ENCODE results near the gene AP2B1. TPM values are rescaled to one million over a fixed set of nuclear protein-coding genes. Genes with fewer than 3 reads are reported as not detected.

AP2B1 gene
- total RNA-seq, result 134 and 142 TPM in 2 replicates

DNA sequence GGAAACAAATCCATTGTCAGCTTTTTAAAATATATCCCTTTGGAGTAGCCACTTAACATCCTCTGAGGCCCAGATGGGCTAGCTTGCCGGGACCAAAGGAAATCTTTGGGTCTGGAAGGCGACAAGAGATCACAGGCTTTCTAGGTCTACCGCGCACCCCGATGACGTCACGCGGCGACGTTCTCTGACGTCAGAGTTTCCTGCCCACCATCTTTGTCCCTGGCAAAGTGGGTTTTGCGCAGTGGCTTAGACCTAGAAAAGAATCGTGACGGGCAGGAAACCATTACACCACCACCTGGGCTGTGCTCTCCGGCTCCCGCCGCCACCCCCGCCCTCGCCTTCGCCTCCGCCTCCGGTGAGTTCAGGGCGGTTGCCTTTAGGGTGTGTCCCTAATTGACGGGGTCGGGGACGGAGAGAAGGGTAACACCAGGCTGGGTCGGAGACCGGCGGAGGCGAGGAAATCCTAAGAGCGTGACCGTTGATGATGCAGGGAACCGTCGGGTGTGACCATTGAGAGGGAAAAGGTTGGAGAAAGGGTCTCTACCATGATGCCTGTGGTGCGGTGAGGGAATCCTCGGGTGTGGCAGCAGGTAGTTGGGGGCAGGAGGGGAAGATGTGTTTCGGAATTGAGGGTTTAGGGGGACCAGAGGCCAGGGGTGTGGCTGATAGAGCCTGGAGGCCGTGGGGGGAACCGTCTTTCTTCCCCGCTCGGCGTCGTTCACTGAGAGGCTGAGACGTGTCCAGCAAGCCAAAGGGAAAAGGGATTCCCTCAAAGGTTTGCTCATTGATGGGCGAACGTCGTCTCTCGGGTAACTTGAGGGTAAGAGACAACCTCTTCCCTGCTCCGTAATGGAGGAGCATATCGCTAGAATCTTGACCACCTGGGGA, at the start of gene AP2B1:
TSS of gene AP2B1 (plus strand) at position 249 of the 888 bp plus-strand sequence. CDS start 6,709 bp downstream, outside the sequence.
- H3K4me3 ChIP-seq (ENCODE audit: low read depth, low read length), result peak within 1 kb of the TSS; percentile 100
- TF ChIP-seq CTCF (conservative IDR thresholded peaks at IDR 0.05; ENCODE audit: low read depth, low read length), result no peak
- peak; percentile 64 for DNase-seq (ENCODE audit: low read depth)

DNA sequence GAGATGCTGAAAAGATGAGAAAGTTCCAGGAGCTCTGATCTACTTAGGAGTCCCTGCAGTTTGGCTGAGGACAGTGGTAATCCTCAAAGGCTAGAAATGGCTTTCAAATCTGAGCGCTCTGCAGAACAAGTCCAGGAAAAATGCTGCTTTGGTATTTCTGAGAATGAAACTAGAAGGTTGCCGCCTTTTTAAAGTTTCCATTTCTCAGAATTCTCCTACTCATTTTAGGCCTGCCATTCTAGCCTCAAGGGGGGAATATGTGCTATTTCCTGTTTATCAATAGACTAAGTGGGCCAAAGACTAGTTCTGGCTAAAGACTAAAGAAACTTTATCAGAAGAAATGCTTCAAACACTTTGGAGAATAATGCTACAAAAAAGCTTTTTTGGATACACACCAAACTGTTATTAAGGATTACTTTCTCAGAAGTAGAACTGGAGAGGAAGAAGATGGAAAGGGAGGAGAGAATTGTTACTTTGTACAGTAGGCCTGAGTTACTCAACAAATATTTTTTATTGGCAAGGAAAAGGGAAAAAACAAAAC, 49.5 kb upstream of the AP2B1 start, which contains the start of gene SLFN12L:
TSS of gene SLFN12L (minus strand) at position 78 of the 541 bp plus-strand sequence. CDS start 15,314 bp downstream, outside the sequence.
- no peak for DNase-seq (ENCODE audit: low read depth)
- H3K4me3 ChIP-seq (ENCODE audit: low read depth, low read length), result no peak within 1 kb of the TSS
- TF ChIP-seq CTCF (conservative IDR thresholded peaks at IDR 0.05; ENCODE audit: low read depth, low read length), result no peak

DNA sequence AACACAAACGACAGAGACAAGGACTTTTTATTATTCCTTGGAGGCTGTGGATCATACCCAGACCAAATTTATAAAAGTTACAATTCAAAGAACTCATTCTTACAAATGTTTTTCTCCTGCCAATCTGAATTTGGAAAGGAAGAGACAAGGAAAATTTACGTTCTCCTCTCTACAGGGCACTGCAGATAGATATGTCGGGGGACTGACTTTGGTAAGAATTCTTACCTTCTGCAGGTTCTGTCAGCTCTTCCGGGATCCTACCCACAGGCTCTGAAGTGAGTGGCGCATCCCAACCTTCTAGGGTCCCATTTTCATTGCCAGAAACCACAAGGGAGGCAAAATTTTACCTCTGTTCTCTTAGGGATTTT, 47.5 kb upstream of the AP2B1 start:
- DNase-seq (ENCODE audit: low read depth), result no peak
- no peak for TF ChIP-seq CTCF (conservative IDR thresholded peaks at IDR 0.05; ENCODE audit: low read depth, low read length)
- no peak overlapping the region for H3K4me3 ChIP-seq (ENCODE audit: low read depth, low read length)

- TF ChIP-seq CTCF (conservative IDR thresholded peaks at IDR 0.05; ENCODE audit: low read depth, low read length), result no peak
- no peak overlapping the region for H3K4me3 ChIP-seq (ENCODE audit: low read depth, low read length)
- DNase-seq (ENCODE audit: low read depth), result no peak
Observed at GRCh38 chr17:35540589-35541404, 46.3 kb upstream of the AP2B1 start.

DNA sequence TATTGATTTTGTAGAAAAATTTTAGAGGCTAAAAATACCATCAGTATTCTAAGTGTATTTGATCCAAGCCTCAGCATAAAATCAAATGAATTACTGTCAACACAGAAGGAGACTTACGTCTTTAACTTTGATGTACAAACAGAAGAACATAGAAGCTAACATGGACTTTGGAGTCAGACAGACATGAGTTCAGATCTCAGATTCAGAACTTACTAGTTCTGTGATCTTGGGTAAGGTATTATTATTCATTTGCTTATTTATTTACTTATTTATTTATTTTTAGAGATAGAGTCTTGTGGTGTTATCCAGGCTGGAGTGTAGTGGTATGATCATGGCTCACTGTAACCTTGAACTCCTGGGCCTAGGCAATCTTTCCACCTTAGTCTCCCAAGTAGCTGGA, 45.7 kb upstream of the AP2B1 start:
- TF ChIP-seq CTCF (conservative IDR thresholded peaks at IDR 0.05; ENCODE audit: low read depth, low read length), result no peak
- DNase-seq (ENCODE audit: low read depth), result no peak
- H3K4me3 ChIP-seq (ENCODE audit: low read depth, low read length), result no peak overlapping the region

GRCh38 chr17:35542990-35543389, 44.1 kb upstream of the AP2B1 start:
- no peak for TF ChIP-seq CTCF (conservative IDR thresholded peaks at IDR 0.05; ENCODE audit: low read depth, low read length)
- no peak for DNase-seq (ENCODE audit: low read depth)
- no peak overlapping the region for H3K4me3 ChIP-seq (ENCODE audit: low read depth, low read length)
